CD14-positive monocyte (primary cell): Measurements from ENCODE around the gene SETD1A. TPM values are rescaled to one million over a fixed set of nuclear protein-coding genes. Genes with fewer than 3 reads are reported as not detected.
A peak's percentile ranks its signal among the peaks of the same experiment; 100 is the strongest.

Experiments
- DNase-seq, 3 donors: peaks; one replicate each; pipeline ENCODE4 v3.0.0-alpha.2; 2011 to 2022
- H2AFZ ChIP-seq: 2 replicates; pipeline ENCODE4 v1.6.0; 2012; ENCODE audit warnings: mild to moderate bottlenecking, low read depth, low read length, inconsistent platforms; ENCODE audit not compliant: insufficient read depth, poor library complexity, severe bottlenecking
- H3K27ac ChIP-seq, 2 donors: 1 replicate in 1 of 2; 2 replicates in 1 of 2; pipeline ENCODE4 v1.5.1; 2012 to 2013; ENCODE audit warnings: low read length in 2 of 2, control low read depth in 1 of 2, inconsistent platforms in 1 of 2, low read depth in 1 of 2, mild to moderate bottlenecking in 1 of 2
- H3K27me3 ChIP-seq, 2 donors: one replicate each; pipeline versions ENCODE4 v1.6.0 to v1.6.1; 2011 to 2013; ENCODE audit warnings: low read length in 2 of 2; ENCODE audit not compliant: control insufficient read depth in 2 of 2, insufficient read depth in 2 of 2
- H3K36me3 ChIP-seq, 2 donors: replicated peaks in 1 of 2; 1 replicate in 1 of 2; 2 replicates in 1 of 2; pipeline versions ENCODE4 v1.5.1 to v1.6.1; 2012 to 2013; ENCODE audit warnings: low read length in 2 of 2, control low read depth in 1 of 2, inconsistent platforms in 1 of 2, mild to moderate bottlenecking in 1 of 2; ENCODE audit not compliant: insufficient read depth in 2 of 2, control insufficient read depth in 1 of 2
- H3K4me1 ChIP-seq, 2 donors: 1 replicate in 1 of 2; 2 replicates in 1 of 2; pipeline versions ENCODE4 v1.5.1 to v1.6.1; 2012 to 2013; ENCODE audit warnings: low read length in 2 of 2, control low read depth in 1 of 2, inconsistent platforms in 1 of 2, mild to moderate bottlenecking in 1 of 2, moderate library complexity in 1 of 2; ENCODE audit not compliant: insufficient read depth in 2 of 2, control insufficient read depth in 1 of 2
- H3K4me2 ChIP-seq: replicated peaks from 2 replicates; pipeline ENCODE3; 2012; ENCODE audit warnings: low read length, moderate library complexity, mild to moderate bottlenecking; ENCODE audit not compliant: poor library complexity, severe bottlenecking; ENCODE audit errors: extremely low read depth
- H3K4me3 ChIP-seq, 3 experiments: fragments of 200-600 bp in 1 of 3; sonication (generic) in 1 of 3; replicated peaks in 1 of 3; 1 replicate in 2 of 3; 2 replicates in 1 of 3; pipeline ENCODE4 v1.5.1; 2011 to 2013; ENCODE audit warnings: low read length in 3 of 3, mild to moderate bottlenecking in 3 of 3, control low read depth in 2 of 3, low read depth in 2 of 3, inconsistent platforms in 1 of 3, moderate library complexity in 1 of 3
- H3K79me2 ChIP-seq: 2 replicates; pipeline ENCODE4 v1.6.0; 2012; ENCODE audit warnings: mild to moderate bottlenecking, control low read depth, inconsistent platforms, low read length, moderate library complexity; ENCODE audit not compliant: insufficient read depth
- H3K9ac ChIP-seq: 2 replicates; pipeline ENCODE4 v1.6.0; 2017; ENCODE audit warnings: low read length, mild to moderate bottlenecking; ENCODE audit not compliant: insufficient read depth, poor library complexity, severe bottlenecking
- H3K9me3 ChIP-seq, 2 donors: replicated peaks in 1 of 2; 1 replicate in 1 of 2; 2 replicates in 1 of 2; pipeline versions ENCODE4 v1.5.1 to v1.6.1; 2012 to 2013; ENCODE audit warnings: low read length in 2 of 2, control low read depth in 1 of 2; ENCODE audit not compliant: control insufficient read depth in 1 of 2, insufficient read depth in 1 of 2
- H4K20me1 ChIP-seq: 2 replicates; pipeline ENCODE4 v1.6.0; 2012; ENCODE audit warnings: mild to moderate bottlenecking, low read length, control low read depth, moderate library complexity; ENCODE audit not compliant: insufficient read depth
- H3K27ac Mint-ChIP-seq, 7 donors: one replicate each; pipeline ENCODE4 v1.8.0; 2020; ENCODE audit warnings: mild to moderate bottlenecking in 7 of 7, mixed read lengths in 7 of 7, moderate library complexity in 6 of 7, inconsistent platforms in 2 of 7
- H3K27me3 Mint-ChIP-seq, 3 donors: one replicate each; pipeline ENCODE4 v1.8.0; 2021 to 2022; ENCODE audit warnings: low read depth in 3 of 3, mild to moderate bottlenecking in 3 of 3, mixed read lengths in 3 of 3, moderate library complexity in 3 of 3, inconsistent platforms in 1 of 3
- H3K36me3 Mint-ChIP-seq, 2 donors: one replicate each; pipeline ENCODE4 v1.8.0; 2020; ENCODE audit warnings: mixed read lengths in 2 of 2, inconsistent platforms in 1 of 2, mild to moderate bottlenecking in 1 of 2
- H3K4me1 Mint-ChIP-seq: one replicate; pipeline ENCODE4 v1.8.0; 2020; ENCODE audit warnings: mild to moderate bottlenecking, mixed read lengths
- H3K4me3 Mint-ChIP-seq, 2 donors: one replicate each; pipeline ENCODE4 v1.8.0; 2020; ENCODE audit warnings: mild to moderate bottlenecking in 2 of 2, mixed read lengths in 2 of 2, moderate library complexity in 1 of 2
- H3K9me3 Mint-ChIP-seq, 7 donors: one replicate each; pipeline ENCODE4 v1.8.0; 2020 to 2022; ENCODE audit warnings: mixed read lengths in 7 of 7, mild to moderate bottlenecking in 6 of 7, moderate library complexity in 6 of 7, inconsistent platforms in 2 of 7
- WGBS: methylation state at CpG from one replicate; pipeline ENCODE4 v1.1.5; 2013; ENCODE audit warnings: missing lambda C conversion rate; ENCODE audit not compliant: insufficient coverage; 5-methylcytosine and 5-hydroxymethylcytosine counted together
- intact Hi-C, 2 donors: fragments of 100-400 bp; cut with micrococcal nuclease; formaldehyde crosslinking; loops; one replicate each; pipeline versions ENCODE4 v1.15.0 to v1.15.1; 2023
- polyA plus RNA-seq, 3 donors: library from polyadenylated mRNA; depleted of rRNA in 1 of 3; unstranded in 2 of 3; stranded (reverse) in 1 of 3; fragments of 300-500 nt in 2 of 3; fragments of >200 nt in 1 of 3; fragmentation: Illumina TruSeq in 2 of 3; gene quantifications; 1 replicate in 2 of 3; 2 replicates in 1 of 3; pipeline ENCODE4 v1.2.3, GENCODE V29; 2012 to 2021
- TF ChIP-seq, protein P1 (sequence below): fragments of 200-600 bp; IDR thresholded peaks from one replicate; pipeline ENCODE4 v1.8.0; 2022; ENCODE audit warnings: antibody characterized with exemption, mild to moderate bottlenecking

Gene SETD1A
- polyA plus RNA-seq, 3 donors, result 0.16 to 6.6 (median 1.3) TPM

DNA sequence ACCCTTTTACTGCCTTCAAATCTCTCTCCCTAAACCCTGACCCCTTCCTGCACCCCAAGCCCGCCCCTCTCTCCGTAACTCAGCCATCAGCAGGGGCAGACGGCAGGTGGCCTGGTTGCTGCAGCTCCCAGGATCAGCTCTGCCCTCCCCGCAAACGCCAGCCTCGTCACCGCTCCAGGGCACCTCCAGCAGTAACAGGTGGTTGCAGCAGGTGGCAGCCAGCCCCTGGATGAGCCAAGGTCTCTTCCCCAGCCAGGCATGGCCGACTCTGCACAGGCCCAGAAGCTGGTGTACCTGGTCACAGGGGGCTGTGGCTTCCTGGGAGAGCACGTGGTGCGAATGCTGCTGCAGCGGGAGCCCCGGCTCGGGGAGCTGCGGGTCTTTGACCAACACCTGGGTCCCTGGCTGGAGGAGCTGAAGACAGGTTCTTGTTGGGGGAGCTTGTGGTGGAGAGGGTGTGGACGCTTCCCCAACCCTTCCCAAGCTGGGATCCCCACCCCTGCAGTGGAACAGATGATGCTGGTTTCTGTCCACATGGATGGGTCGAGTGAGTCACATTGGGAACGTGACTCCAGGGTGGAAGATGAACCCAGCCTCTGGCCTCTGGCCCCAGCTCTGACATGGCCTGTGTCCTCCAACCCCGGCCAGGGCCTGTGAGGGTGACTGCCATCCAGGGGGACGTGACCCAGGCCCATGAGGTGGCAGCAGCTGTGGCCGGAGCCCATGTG, 28.0 kb downstream of the SETD1A start:
- H3K4me2 ChIP-seq, result peak overlapping the region; percentile 53
- H3K9ac ChIP-seq, result no peak overlapping the region
- peaks cover 4% of the 10 kb centered on the region for H3K4me1 Mint-ChIP-seq
- H3K27ac Mint-ChIP-seq, result peak overlapping the region in 2 of 7 donors; percentile 43 to 58
- H3K27me3 Mint-ChIP-seq, result peaks cover 0 to 2% (median 0%) of the 10 kb centered on the region in 3 donors
- WGBS, result 82% methylated on average over 17 of the region's 20 CpGs
- peaks cover 33 to 39% of the 10 kb centered on the region in 2 donors for H3K36me3 ChIP-seq
- H3K27me3 ChIP-seq, result no peaks in the 10 kb centered on the region
- H3K9me3 Mint-ChIP-seq, result peaks cover 0 to 3% (median 0%) of the 10 kb centered on the region in 7 donors
- no peaks in the 10 kb centered on the region for H3K79me2 ChIP-seq
- intact Hi-C loops, result loop anchor here (1.0 to 10.0 kb wide), 6 partner anchors 109 to 879 kb away; partner anchors contain the start of genes ZNF843 (in 2 of the 2), PRSS36 (in 1 of the 2) and VKORC1 (in 1 of the 2)
- H2AFZ ChIP-seq, result peak overlapping the region; percentile 66
- H3K27ac ChIP-seq, result no peak overlapping the region
- H3K9me3 ChIP-seq, result no peaks in the 10 kb centered on the region
- TF ChIP-seq, protein P1, sequence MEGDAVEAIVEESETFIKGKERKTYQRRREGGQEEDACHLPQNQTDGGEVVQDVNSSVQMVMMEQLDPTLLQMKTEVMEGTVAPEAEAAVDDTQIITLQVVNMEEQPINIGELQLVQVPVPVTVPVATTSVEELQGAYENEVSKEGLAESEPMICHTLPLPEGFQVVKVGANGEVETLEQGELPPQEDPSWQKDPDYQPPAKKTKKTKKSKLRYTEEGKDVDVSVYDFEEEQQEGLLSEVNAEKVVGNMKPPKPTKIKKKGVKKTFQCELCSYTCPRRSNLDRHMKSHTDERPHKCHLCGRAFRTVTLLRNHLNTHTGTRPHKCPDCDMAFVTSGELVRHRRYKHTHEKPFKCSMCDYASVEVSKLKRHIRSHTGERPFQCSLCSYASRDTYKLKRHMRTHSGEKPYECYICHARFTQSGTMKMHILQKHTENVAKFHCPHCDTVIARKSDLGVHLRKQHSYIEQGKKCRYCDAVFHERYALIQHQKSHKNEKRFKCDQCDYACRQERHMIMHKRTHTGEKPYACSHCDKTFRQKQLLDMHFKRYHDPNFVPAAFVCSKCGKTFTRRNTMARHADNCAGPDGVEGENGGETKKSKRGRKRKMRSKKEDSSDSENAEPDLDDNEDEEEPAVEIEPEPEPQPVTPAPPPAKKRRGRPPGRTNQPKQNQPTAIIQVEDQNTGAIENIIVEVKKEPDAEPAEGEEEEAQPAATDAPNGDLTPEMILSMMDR, result no peak
- DNase-seq, result no peak
- H3K4me1 ChIP-seq, result peaks cover 8 to 19% of the 10 kb centered on the region in 2 donors
- H3K4me3 Mint-ChIP-seq, result peak overlapping the region in 1 of 2 donors; percentile 57
- H4K20me1 ChIP-seq, result no peaks in the 10 kb centered on the region
- peak overlapping the region in 1 of 3 experiments; percentile 38 for H3K4me3 ChIP-seq
- H3K36me3 Mint-ChIP-seq, result peaks cover 31 to 46% of the 10 kb centered on the region in 2 donors

DNA sequence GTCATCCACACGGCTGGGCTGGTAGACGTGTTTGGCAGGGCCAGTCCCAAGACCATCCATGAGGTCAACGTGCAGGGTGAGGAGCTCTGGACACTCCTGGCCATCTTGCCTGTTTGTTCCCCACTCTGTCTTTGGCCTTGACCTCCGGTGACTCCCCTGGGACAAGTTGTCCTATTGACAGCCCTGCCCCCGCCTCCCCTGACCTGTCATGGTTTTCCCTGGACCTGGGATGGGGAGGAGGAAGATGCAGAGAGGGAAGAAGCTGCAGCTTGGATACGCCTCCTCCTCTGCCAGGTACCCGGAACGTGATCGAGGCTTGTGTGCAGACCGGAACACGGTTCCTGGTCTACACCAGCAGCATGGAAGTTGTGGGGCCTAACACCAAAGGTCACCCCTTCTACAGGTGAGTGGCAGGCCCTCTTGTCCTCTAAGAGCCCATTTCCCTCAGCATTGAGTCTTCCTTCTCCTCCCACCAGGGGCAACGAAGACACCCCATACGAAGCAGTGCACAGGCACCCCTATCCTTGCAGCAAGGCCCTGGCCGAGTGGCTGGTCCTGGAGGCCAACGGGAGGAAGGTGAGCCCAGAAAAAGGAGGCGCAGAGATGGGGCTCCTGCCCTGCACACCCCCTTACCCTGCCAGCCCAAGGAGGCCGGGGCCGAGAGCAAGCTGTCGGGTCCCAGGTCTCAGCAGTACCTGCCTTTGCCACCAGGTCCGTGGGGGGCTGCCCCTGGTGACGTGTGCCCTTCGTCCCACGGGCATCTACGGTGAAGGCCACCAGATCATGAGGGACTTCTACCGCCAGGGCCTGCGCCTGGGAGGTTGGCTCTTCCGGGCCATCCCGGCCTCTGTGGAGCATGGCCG, 28.8 kb downstream of the SETD1A start:
- Mint-ChIP-seq H3K9me3 (peaks cover 0 to 3% (median 0%) of the 10 kb centered on the region in 7 donors), H3K4me3 (no peak overlapping the region), H3K27ac (peak overlapping the region in 2 of 7 donors; percentile 61 to 79), H3K27me3 (peaks cover 0 to 2% (median 0%) of the 10 kb centered on the region in 3 donors), H3K36me3 (peaks cover 26 to 38% of the 10 kb centered on the region in 2 donors), H3K4me1 (peaks cover 4% of the 10 kb centered on the region)
- TF ChIP-seq, protein P1, result no peak
- Histone ChIP-seq H3K9ac (no peak overlapping the region), H4K20me1 (no peaks in the 10 kb centered on the region), H3K4me2 (no peak overlapping the region), H3K9me3 (no peaks in the 10 kb centered on the region), H2AFZ (no peak overlapping the region), H3K27ac (no peak overlapping the region), H3K4me1 (peaks cover 8 to 19% of the 10 kb centered on the region in 2 donors), H3K27me3 (no peaks in the 10 kb centered on the region), H3K36me3 (peaks cover 25 to 31% of the 10 kb centered on the region in 2 donors), H3K4me3 (no peak overlapping the region), H3K79me2 (no peaks in the 10 kb centered on the region)
- intact Hi-C loops, result loop anchor here (5.0 to 10.0 kb wide), 4 partner anchors 168 to 878 kb away; partner anchors contain the start of genes ZNF843 (in 2 of the 2) and PRSS36 (in 1 of the 2)
- 98% methylated on average over 27 of the region's 29 CpGs for WGBS
- no peak for DNase-seq
